Tibial nerve (tissue), 4 donors: ENCODE results near the gene SEMA3B. TPM values are rescaled to one million over a fixed set of nuclear protein-coding genes. Genes with fewer than 3 reads are reported as not detected.

Experiments used
- DNase-seq, 2 donors: peaks; one replicate each; pipeline ENCODE4 v3.0.0-alpha.2; 2019; ENCODE audit warnings: low spot score in 2 of 2
- H3K27ac ChIP-seq, 4 donors: fragments of 200-600 bp; sonication (generic) in 3 of 4; one replicate each; pipeline ENCODE4 v1.5.1; 2017 to 2019; ENCODE audit warnings: mild to moderate bottlenecking in 1 of 4
- H3K27me3 ChIP-seq, 2 donors: fragments of 200-600 bp; sonication (generic) in 1 of 2; one replicate each; pipeline versions ENCODE4 v1.5.1 to v1.6.0; 2017 to 2019
- H3K36me3 ChIP-seq, 3 donors: fragments of 200-600 bp; sonication (generic); one replicate each; pipeline ENCODE4 v1.5.1; 2018 to 2019
- H3K4me1 ChIP-seq, 4 donors: fragments of 200-600 bp; sonication (generic) in 3 of 4; one replicate each; pipeline ENCODE4 v1.5.1; 2017 to 2019
- H3K4me3 ChIP-seq, 4 donors: fragments of 200-600 bp; sonication (generic) in 3 of 4; one replicate each; pipeline ENCODE4 v1.5.1; 2017 to 2019; ENCODE audit warnings: mild to moderate bottlenecking in 1 of 4, moderate library complexity in 1 of 4
- H3K9me3 ChIP-seq, 4 donors: fragments of 200-600 bp; sonication (generic) in 3 of 4; one replicate each; pipeline ENCODE4 v1.5.1; 2017 to 2019
- EP300 ChIP-seq, 2 donors: sonication (generic); formaldehyde crosslinking; IDR thresholded peaks; one replicate each; pipeline ENCODE4 v1.6.1; 2017; ENCODE audit warnings: antibody characterized with exemption in 2 of 2, mild to moderate bottlenecking in 1 of 2
- POLR2A ChIP-seq, 2 donors: fragments of 450-650 bp; IDR thresholded peaks; one replicate each; pipeline ENCODE4 v1.6.1; 2017; ENCODE audit warnings: antibody characterized with exemption in 2 of 2, mild to moderate bottlenecking in 2 of 2, moderate library complexity in 2 of 2
- WGBS, 2 donors: methylation state at CpG; one replicate each; pipeline ENCODE4 v1.1.5; 2018; 5-methylcytosine and 5-hydroxymethylcytosine counted together
- total RNA-seq, 4 donors: library from RNA; depleted of rRNA; stranded (reverse); fragments of >200 nt; gene quantifications; one replicate each; pipeline ENCODE4 v1.1.0, GENCODE V29; 2016
- TF ChIP-seq, protein P1 (sequence below), 5 experiments: fragments of 200-600 bp in 3 of 5; fragments of 450-650 bp in 2 of 5; sonication (generic) in 3 of 5; IDR thresholded peaks; one replicate each; pipeline ENCODE4 v1.5.1; 2016 to 2019; ENCODE audit warnings: antibody characterized with exemption in 5 of 5, mild to moderate bottlenecking in 3 of 5, moderate library complexity in 2 of 5

SEMA3B gene
- total RNA-seq, 4 donors from 2014 or later: 251 to 334 (median 261) TPM

DNA sequence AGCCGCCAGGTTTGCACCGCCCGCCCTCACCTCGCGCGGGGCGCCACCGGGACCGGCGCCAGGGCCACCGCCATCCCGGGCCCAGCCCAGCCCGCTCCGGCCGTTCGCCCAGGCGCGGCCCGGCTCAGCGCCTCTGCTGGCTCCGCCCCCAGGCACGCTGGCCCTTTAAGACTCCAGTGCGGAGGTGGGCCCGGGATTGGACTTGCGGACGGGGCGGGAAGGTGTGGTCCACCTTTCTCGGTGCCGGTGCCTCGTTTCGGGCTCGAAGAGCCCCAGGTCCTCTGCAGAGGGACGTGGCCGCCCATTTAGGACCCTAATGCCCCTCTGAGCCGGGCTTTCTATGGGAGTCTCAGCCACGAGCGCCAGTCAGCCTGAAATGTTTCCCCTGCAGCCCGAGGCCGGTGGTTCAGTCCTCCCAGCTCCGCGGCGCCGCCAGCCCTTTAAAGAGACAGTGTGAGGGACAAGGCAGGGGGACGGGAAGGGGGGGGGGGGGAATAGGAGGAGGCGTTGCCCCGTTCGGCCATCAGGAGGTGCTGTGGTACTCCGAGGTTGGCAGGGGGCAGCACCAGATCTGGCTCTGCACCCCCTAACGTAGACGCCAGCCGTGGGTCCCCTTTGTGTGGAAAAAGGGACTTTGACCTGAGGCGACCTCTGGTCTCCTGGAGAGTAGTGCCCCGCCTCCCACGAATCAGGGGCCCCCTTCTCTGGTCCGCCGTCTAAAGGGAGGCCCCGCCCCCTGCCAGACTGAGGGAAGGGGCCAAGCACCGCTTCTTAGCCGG lies 52.6 kb downstream of the SEMA3B start:
- 1% methylated on average over 21 to 36 of the region's 59 CpGs for WGBS, 2 donors
- peak; percentile 82 to 84 for DNase-seq
- peaks cover 0 to 50% (median 0%) of the 10 kb centered on the region in 3 donors for H3K36me3 ChIP-seq
- TF ChIP-seq POLR2A (IDR thresholded peaks at IDR 0.05) (peak in 1 of 2 donors; percentile 71), EP300 (IDR thresholded peaks at IDR 0.05) (peak; percentile 62 to 76)
- TF ChIP-seq, protein P1, sequence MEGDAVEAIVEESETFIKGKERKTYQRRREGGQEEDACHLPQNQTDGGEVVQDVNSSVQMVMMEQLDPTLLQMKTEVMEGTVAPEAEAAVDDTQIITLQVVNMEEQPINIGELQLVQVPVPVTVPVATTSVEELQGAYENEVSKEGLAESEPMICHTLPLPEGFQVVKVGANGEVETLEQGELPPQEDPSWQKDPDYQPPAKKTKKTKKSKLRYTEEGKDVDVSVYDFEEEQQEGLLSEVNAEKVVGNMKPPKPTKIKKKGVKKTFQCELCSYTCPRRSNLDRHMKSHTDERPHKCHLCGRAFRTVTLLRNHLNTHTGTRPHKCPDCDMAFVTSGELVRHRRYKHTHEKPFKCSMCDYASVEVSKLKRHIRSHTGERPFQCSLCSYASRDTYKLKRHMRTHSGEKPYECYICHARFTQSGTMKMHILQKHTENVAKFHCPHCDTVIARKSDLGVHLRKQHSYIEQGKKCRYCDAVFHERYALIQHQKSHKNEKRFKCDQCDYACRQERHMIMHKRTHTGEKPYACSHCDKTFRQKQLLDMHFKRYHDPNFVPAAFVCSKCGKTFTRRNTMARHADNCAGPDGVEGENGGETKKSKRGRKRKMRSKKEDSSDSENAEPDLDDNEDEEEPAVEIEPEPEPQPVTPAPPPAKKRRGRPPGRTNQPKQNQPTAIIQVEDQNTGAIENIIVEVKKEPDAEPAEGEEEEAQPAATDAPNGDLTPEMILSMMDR (IDR thresholded peaks at IDR 0.05): peak; percentile 43 to 86 (median 50)
- peaks cover 0 to 90% (median 52%) of the 10 kb centered on the region in 4 donors for H3K4me1 ChIP-seq
- no peaks in the 10 kb centered on the region for H3K27me3 ChIP-seq
- H3K4me3 ChIP-seq: peak overlapping the region; percentile 63 to 79 (median 66)
- no peaks in the 10 kb centered on the region for H3K9me3 ChIP-seq
- peak overlapping the region; percentile 72 to 99 (median 92) for H3K27ac ChIP-seq

- Histone ChIP-seq H3K27me3 (no peaks in the 10 kb centered on the region), H3K27ac (peak overlapping the region; percentile 72 to 99 (median 92)), H3K4me3 (peak overlapping the region; percentile 63 to 79 (median 66)), H3K4me1 (peaks cover 0 to 90% (median 52%) of the 10 kb centered on the region in 4 donors), H3K36me3 (peaks cover 0 to 47% (median 0%) of the 10 kb centered on the region in 3 donors), H3K9me3 (no peaks in the 10 kb centered on the region)
- DNase-seq: no peak
- WGBS, 2 donors: 3 to 17% methylated on average over 1 to 11 of the region's 14 CpGs
- TF ChIP-seq POLR2A (IDR thresholded peaks at IDR 0.05): no peak
- TF ChIP-seq, protein P1 (IDR thresholded peaks at IDR 0.05): no peak
Observed at GRCh38 chr3:50322115-50322385, 53.1 kb downstream of the SEMA3B start.

- Histone ChIP-seq H3K27me3 (no peaks in the 10 kb centered on the region), H3K4me3 (peak within 1 kb of the TSS; percentile 63 to 79 (median 66)), H3K36me3 (peaks cover 0 to 43% (median 0%) of the 10 kb centered on the region in 3 donors), H3K27ac (peak within 1 kb of the TSS; percentile 72 to 99 (median 92)), H3K4me1 (peaks cover 0 to 90% (median 53%) of the 10 kb centered on the region in 4 donors), H3K9me3 (no peaks in the 10 kb centered on the region)
- 18 to 40% methylated on average over 15 to 28 of the region's 31 CpGs for WGBS, 2 donors
- TF ChIP-seq, protein P1 (IDR thresholded peaks at IDR 0.05): no peak
- TF ChIP-seq EP300 (IDR thresholded peaks at IDR 0.05) (peak; percentile 22 to 68), POLR2A (IDR thresholded peaks at IDR 0.05) (no peak)
- DNase-seq: no peak
Observed at GRCh38 chr3:50322386-50323091, 53.6 kb downstream of the SEMA3B start, which contains the start of gene HYAL2. Gene HYAL2, minus strand, starts transcription at chr3:50322745. Its CDS starts 2,256 bp downstream, at chr3:50320489.

GRCh38 chr3:50323092-50323600 lies 54.2 kb downstream of the SEMA3B start:
- Histone ChIP-seq H3K4me1 (peaks cover 0 to 86% (median 48%) of the 10 kb centered on the region in 4 donors), H3K27ac (peak overlapping the region; percentile 72 to 99 (median 92)), H3K4me3 (no peak overlapping the region), H3K9me3 (no peaks in the 10 kb centered on the region), H3K27me3 (no peaks in the 10 kb centered on the region), H3K36me3 (peaks cover 0 to 38% (median 0%) of the 10 kb centered on the region in 3 donors)
- no peak for DNase-seq
- TF ChIP-seq POLR2A (IDR thresholded peaks at IDR 0.05) (no peak), EP300 (IDR thresholded peaks at IDR 0.05) (no peak)
- TF ChIP-seq, protein P1 (IDR thresholded peaks at IDR 0.05): no peak
- 30 to 33% methylated on average over 4 of the region's 4 CpGs for WGBS, 2 donors
